KMS-11 (cell line): ENCODE measurements around the gene FBLN7.

ENCODE experiments used
- H2AFZ ChIP-seq: fragments of 200-600 bp; sonication (generic); 2 replicates; pipeline ENCODE4 v1.6.1; 2016; ENCODE audit warnings: antibody characterized with exemption, mixed run types, low read depth
- H3K27ac ChIP-seq: fragments of 200-600 bp; sonication (generic); 2 replicates; pipeline ENCODE4 v1.6.1; 2016; ENCODE audit warnings: mild to moderate bottlenecking, mixed run types
- H3K27me3 ChIP-seq: fragments of 200-600 bp; sonication (generic); 2 replicates; pipeline ENCODE4 v1.6.1; 2017; ENCODE audit warnings: mild to moderate bottlenecking, low read depth, mixed run types, moderate library complexity; ENCODE audit not compliant: insufficient read depth
- H3K36me3 ChIP-seq: fragments of 200-600 bp; sonication (generic); 2 replicates; pipeline ENCODE4 v1.6.1; 2017; ENCODE audit warnings: mild to moderate bottlenecking, mixed run types; ENCODE audit not compliant: insufficient read depth
- H3K4me1 ChIP-seq: fragments of 200-600 bp; sonication (generic); 2 replicates; pipeline ENCODE4 v1.6.1; 2016; ENCODE audit warnings: mild to moderate bottlenecking, low read depth, mixed run types; ENCODE audit not compliant: poor library complexity, severe bottlenecking
- H3K4me2 ChIP-seq: fragments of 200-600 bp; sonication (generic); 2 replicates; pipeline ENCODE4 v1.7.0; 2016; ENCODE audit warnings: mild to moderate bottlenecking, mixed run types
- H3K4me3 ChIP-seq: fragments of 200-600 bp; sonication (generic); IDR thresholded peaks from 2 replicates; pipeline ENCODE4 v1.6.1; 2017; ENCODE audit warnings: low read depth, low read length, mixed read lengths; ENCODE audit not compliant: insufficient read depth
- H3K79me2 ChIP-seq: fragments of 200-600 bp; sonication (generic); 2 replicates; pipeline ENCODE4 v1.6.1; 2016; ENCODE audit warnings: low read depth, mixed run types; ENCODE audit not compliant: insufficient read depth
- H3K9ac ChIP-seq: fragments of 200-600 bp; sonication (generic); 2 replicates; pipeline ENCODE4 v1.6.1; 2016; ENCODE audit warnings: mild to moderate bottlenecking, mixed run types
- H4K20me1 ChIP-seq: fragments of 200-600 bp; sonication (generic); 2 replicates; pipeline ENCODE4 v1.6.1; 2016; ENCODE audit warnings: mild to moderate bottlenecking, mixed run types; ENCODE audit not compliant: insufficient read depth
- CTCF ChIP-seq: fragments of 200-600 bp; sonication (generic); conservative IDR thresholded peaks from 2 replicates; pipeline ENCODE4 v1.6.1; 2017; ENCODE audit warnings: low read depth, mild to moderate bottlenecking, antibody characterized with exemption, low read length, moderate library complexity, mixed read lengths

FBLN7 gene

GRCh38 chr2:112162341-112162740 lies 24.2 kb downstream of the FBLN7 start:
- no peaks in the 10 kb centered on the region for H3K27me3 ChIP-seq
- H3K4me3 ChIP-seq = no peak overlapping the region
- no peak for TF ChIP-seq CTCF
- no peaks in the 10 kb centered on the region for H3K79me2 ChIP-seq
- no peak overlapping the region for H3K9ac ChIP-seq
- H3K27ac ChIP-seq = no peak overlapping the region
- no peaks in the 10 kb centered on the region for H3K4me1 ChIP-seq
- no peaks in the 10 kb centered on the region for H3K36me3 ChIP-seq
- H2AFZ ChIP-seq = no peak overlapping the region
- H3K4me2 ChIP-seq = no peak overlapping the region
- H4K20me1 ChIP-seq = no peaks in the 10 kb centered on the region

- Histone ChIP-seq H3K4me2 (no peak overlapping the region), H3K27ac (no peak overlapping the region), H3K4me1 (no peaks in the 10 kb centered on the region), H3K36me3 (no peaks in the 10 kb centered on the region), H3K27me3 (no peaks in the 10 kb centered on the region), H4K20me1 (no peaks in the 10 kb centered on the region), H2AFZ (no peak overlapping the region), H3K4me3 (no peak overlapping the region), H3K79me2 (no peaks in the 10 kb centered on the region), H3K9ac (no peak overlapping the region)
- no peak for TF ChIP-seq CTCF
These were observed 24.8 kb downstream of the FBLN7 start for GRCh38 chr2:112162956-112163355.

- Histone ChIP-seq H3K27me3 (no peaks in the 10 kb centered on the region), H3K79me2 (no peaks in the 10 kb centered on the region), H3K36me3 (no peaks in the 10 kb centered on the region), H3K4me1 (peaks cover 4% of the 10 kb centered on the region), H3K4me3 (no peak overlapping the region), H4K20me1 (no peaks in the 10 kb centered on the region), H2AFZ (no peak overlapping the region), H3K27ac (no peak overlapping the region), H3K9ac (no peak overlapping the region), H3K4me2 (no peak overlapping the region)
- no peak for TF ChIP-seq CTCF
These were observed 25.4 kb downstream of the FBLN7 start for GRCh38 chr2:112163541-112163981.

GRCh38 chr2:112164876-112165275 lies 26.7 kb downstream of the FBLN7 start:
- H2AFZ ChIP-seq = no peak overlapping the region
- no peak overlapping the region for H3K4me2 ChIP-seq

More at GRCh38 chr2:112164876-112165275, 26.7 kb downstream of the FBLN7 start:
- H3K4me3 ChIP-seq = no peak overlapping the region
- no peak for TF ChIP-seq CTCF
- H3K4me1 ChIP-seq = peaks cover 9% of the 10 kb centered on the region
- H3K27ac ChIP-seq = no peak overlapping the region
- H3K36me3 ChIP-seq = no peaks in the 10 kb centered on the region
- H3K9ac ChIP-seq = no peak overlapping the region
- no peaks in the 10 kb centered on the region for H4K20me1 ChIP-seq
- H3K79me2 ChIP-seq = no peaks in the 10 kb centered on the region
- no peaks in the 10 kb centered on the region for H3K27me3 ChIP-seq
